K562 (cell line): ENCODE measurements around the gene KRT24. TPM values are rescaled to one million over a fixed set of nuclear protein-coding genes. Genes with fewer than 3 reads are reported as not detected.

Experiments used
- ATAC-seq: fragments of 200-7000 bp; cut with Tn5 transposase; 3 replicates; pipeline ENCODE4 v1.9.1; 2020; ENCODE audit warnings: moderate library complexity
- BruUV-seq: library from RNA; stranded (reverse); fragments of 400-500 nt; replicated peaks from 2 replicates; lab custom pipeline; 2021; lab: Mats Ljungman, UMichigan
- CTCF ChIA-PET: fragments of 300-600 bp; formaldehyde crosslinking; extraction: SDS; loops from one replicate; lab custom pipeline; 2021; ENCODE audit warnings: low intra/inter-chr PET ratio; lab: Yijun Ruan, JAX
- POLR2A ChIA-PET: fragments of 300-600, 350-650 bp; sonication (Branson Sonifier 250); formaldehyde crosslinking; extraction: SDS; loops from one replicate; lab custom pipeline; 2021; ENCODE audit warnings: antibody characterized with exemption, inconsistent platforms; lab: Yijun Ruan, JAX
- DNase-seq, 4 experiments: peaks; one replicate each; pipeline versions ENCODE4 v3.0.0 to v3.0.0-alpha.2; 2011 to 2018; ENCODE audit warnings: low spot score in 3 of 4, mixed read lengths in 3 of 4; ENCODE audit errors: extremely low read depth in 1 of 4
- FAIRE-seq: peaks from 2 replicates; lab custom pipeline; 2011; peaks lifted over from hg19 to GRCh38; lab: Jason Lieb, UNC
- H2AFZ ChIP-seq: 2 replicates; pipeline ENCODE4 v1.6.0; 2011; ENCODE audit warnings: low read depth, low read length, control low read depth, inconsistent platforms
- H3K27ac ChIP-seq: fragments of 200-600 bp; 3 replicates; pipeline ENCODE4 v1.8.0; 2011; ENCODE audit warnings: low read depth, mild to moderate bottlenecking, control low read depth, inconsistent platforms, low read length, moderate library complexity, mixed read lengths; ENCODE audit errors: extremely low read depth
- H3K27me3 ChIP-seq, 2 experiments: fragments of 300-600 bp in 1 of 2; 2 replicates in 1 of 2; 3 replicates in 1 of 2; pipeline versions ENCODE4 v1.6.0 to v1.8.0; 2011; ENCODE audit warnings: inconsistent platforms in 2 of 2, low read length in 2 of 2, mild to moderate bottlenecking in 1 of 2, mixed read lengths in 1 of 2, moderate library complexity in 1 of 2; ENCODE audit not compliant: control insufficient read depth in 2 of 2, insufficient read depth in 2 of 2
- H3K36me3 ChIP-seq: fragments of 300-600 bp; 3 replicates; pipeline ENCODE4 v1.8.0; 2011; ENCODE audit warnings: mild to moderate bottlenecking, low read length, inconsistent platforms; ENCODE audit not compliant: control insufficient read depth, insufficient read depth
- H3K4me1 ChIP-seq, 2 experiments: fragments of 200-600 bp in 1 of 2; replicated peaks in 1 of 2; 2 replicates in 1 of 2; 3 replicates in 1 of 2; pipeline versions ENCODE4 v1.5.1 to v1.8.0; 2011; ENCODE audit warnings: inconsistent platforms in 2 of 2, low read length in 2 of 2, mild to moderate bottlenecking in 1 of 2, mixed read lengths in 1 of 2, moderate library complexity in 1 of 2; ENCODE audit not compliant: control insufficient read depth in 2 of 2, insufficient read depth in 2 of 2
- H3K4me2 ChIP-seq: 2 replicates; pipeline ENCODE4 v1.6.1; 2011; ENCODE audit warnings: low read length, control low read depth, inconsistent platforms, mixed read lengths; ENCODE audit not compliant: insufficient read depth
- H3K4me3 ChIP-seq: fragments of 200-600 bp; sonication (generic), shearing (Covaris generic); 2 replicates; pipeline ENCODE4 v1.5.1; 2016; ENCODE audit warnings: control low read depth, inconsistent platforms
- H3K79me2 ChIP-seq: fragments of 200-600 bp; 3 replicates; pipeline ENCODE4 v1.8.0; 2011; ENCODE audit warnings: low read length, inconsistent platforms; ENCODE audit not compliant: control insufficient read depth, insufficient read depth
- H3K9ac ChIP-seq, 2 experiments: 2 replicates each; pipeline versions ENCODE4 v1.6.0 to v1.6.1; 2011; ENCODE audit warnings: low read depth in 2 of 2, low read length in 2 of 2, control low read depth in 1 of 2, inconsistent platforms in 1 of 2, mild to moderate bottlenecking in 1 of 2, mixed read lengths in 1 of 2; ENCODE audit not compliant: insufficient read depth in 1 of 2
- H3K9me1 ChIP-seq: one replicate; pipeline ENCODE4 v1.6.0; 2011; ENCODE audit warnings: inconsistent platforms, mild to moderate bottlenecking, low read length, moderate library complexity; ENCODE audit not compliant: control insufficient read depth, insufficient read depth
- H3K9me3 ChIP-seq: replicated peaks from 2 replicates; pipeline ENCODE4 v1.5.1; 2011; ENCODE audit warnings: low read depth, low read length, inconsistent platforms; ENCODE audit not compliant: control insufficient read depth, insufficient read depth
- H4K20me1 ChIP-seq: replicated peaks from 2 replicates; pipeline ENCODE4 v1.6.1; 2011; ENCODE audit warnings: low read length, inconsistent platforms, mixed read lengths; ENCODE audit not compliant: control insufficient read depth, insufficient read depth
- CCNT2 ChIP-seq: IDR thresholded peaks from 2 replicates; pipeline ENCODE4 v1.6.1; 2011; ENCODE audit warnings: borderline replicate concordance, low read depth, mild to moderate bottlenecking, moderate library complexity, mixed read lengths, low read length; ENCODE audit not compliant: insufficient read length; ENCODE audit errors: extremely low read depth
- FOXA1 ChIP-seq: fragments of 450-650 bp; IDR thresholded peaks from 2 replicates; pipeline ENCODE4 v1.6.1; 2016; ENCODE audit warnings: mild to moderate bottlenecking, borderline replicate concordance
- MLLT1 ChIP-seq, 2 experiments: fragments of 450-650 bp; IDR thresholded peaks; 2 replicates each; pipeline ENCODE4 v1.6.1; 2016
- NFE2 ChIP-seq: IDR thresholded peaks from 2 replicates; pipeline ENCODE4 v1.6.1; 2014; ENCODE audit warnings: antibody characterized with exemption, low read depth
- SNAPC5 ChIP-seq: fragments of 250-450 bp; sonication (Bioruptor Pico); IDR thresholded peaks from 2 replicates; pipeline ENCODE4 v1.8.0; 2021; ENCODE audit warnings: moderate library complexity, mild to moderate bottlenecking, inconsistent platforms
- ZBED1 ChIP-seq: IDR thresholded peaks from 2 replicates; pipeline ENCODE4 v1.6.1; 2014
- ZNF436 ChIP-seq: fragments of 250-450, 450-650 bp; sonication (Bioruptor Pico); formaldehyde crosslinking; IDR thresholded peaks from 2 replicates; pipeline ENCODE4 v1.7.0; 2020; ENCODE audit warnings: mild to moderate bottlenecking
- ZNF551 ChIP-seq: fragments of 250-450 bp; sonication (Bioruptor Pico); IDR thresholded peaks from 2 replicates; pipeline ENCODE4 v1.5.0; 2021; ENCODE audit warnings: mild to moderate bottlenecking, moderate library complexity
- ZNF75A ChIP-seq: fragments of 450-650 bp; formaldehyde crosslinking; IDR thresholded peaks from 2 replicates; pipeline ENCODE4 v1.4.0; 2020; ENCODE audit warnings: mild to moderate bottlenecking
- WGBS: fragments of 100-300 bp; shearing (Covaris generic); methylation state at CpG from one replicate; pipeline ENCODE4 v1.1.6; 2016; ENCODE audit warnings: low coverage, mixed read lengths; ENCODE audit not compliant: insufficient coverage; ENCODE audit errors: missing lambda C conversion rate; 5-methylcytosine and 5-hydroxymethylcytosine counted together
- in situ Hi-C: fragments of 300-500 bp; cut with MboI; formaldehyde crosslinking; loops from 4 replicates; pipeline ENCODE4 v1.15.0; 2018; ENCODE audit warnings: inconsistent platforms, mixed read lengths
- intact Hi-C: fragments of 100-400 bp; cut with micrococcal nuclease; formaldehyde crosslinking; loops from 2 replicates; pipeline ENCODE4 v1.14.2; 2022
- polyA plus RNA-seq, 8 experiments: library from polyadenylated mRNA; depleted of rRNA in 4 of 8; stranded (reverse) in 5 of 8; unstranded in 3 of 8; fragments of >200 nt; fragmentation: Nextera tagmentation in 2 of 8; fragmentation: Illumina TruSeq in 1 of 8; extraction: Ambion mirVana in 2 of 8; extraction: Trizol in 1 of 8; gene quantifications; 2 replicates each; pipeline versions ENCODE4 v1.2.1 to v1.2.3, GENCODE V29; 2011 to 2014; ENCODE audit warnings: inconsistent platforms in 1 of 8, missing spikeins in 1 of 8
- total RNA-seq, 7 experiments: library from RNA; depleted of rRNA in 6 of 7; stranded (reverse); fragments of >200 nt in 6 of 7; fragmentation: Illumina TruSeq in 2 of 7; extraction: Trizol in 2 of 7; gene quantifications; 2 replicates each; pipeline versions ENCODE4 v1.2.1 to v1.2.3, GENCODE V29; 2011 to 2021; ENCODE audit warnings: low replicate concordance in 1 of 7

Gene KRT24
- total and polyA plus RNA-seq, 9 of the 15 experiments (the other 6 are each of a cell fraction or from before 2014, with no cell fraction given) = not detected

- Histone ChIP-seq H3K9ac (no peak overlapping the region), H3K79me2 (no peaks in the 10 kb centered on the region), H3K36me3 (no peaks in the 10 kb centered on the region), H3K4me1 (no peaks in the 10 kb centered on the region), H2AFZ (no peak overlapping the region), H3K4me2 (no peak overlapping the region), H3K9me1 (no peaks in the 10 kb centered on the region), H3K9me3 (no peaks in the 10 kb centered on the region), H4K20me1 (no peaks in the 10 kb centered on the region), H3K27me3 (peaks cover 0 to 2% of the 10 kb centered on the region in 2 experiments; a peak in 1 of 5 replicates), H3K4me3 (no peak overlapping the region), H3K27ac (no peak overlapping the region)
- DNase-seq (no peak), FAIRE-seq (no peak), ATAC-seq (no peak)
- intact Hi-C loops = no loop called here
- TF ChIP-seq NFE2 (0 out of 2 replicates have a peak, but pooled peaks have one; percentile 27), ZNF551 (CRISPR knock-in tag) (no peak)
- in situ Hi-C loops = no loop called here
- BruUV-seq = no TSS peak
- 0% methylated on average over 1 of the region's 1 CpG for WGBS
- ChIA-PET POLR2A (no interaction called here), CTCF (no interaction called here)
Measured at GRCh38 chr17:40724656-40725055, 21.1 kb upstream of the KRT24 start.

GRCh38 chr17:40722241-40722640, 18.7 kb upstream of the KRT24 start:
- FAIRE-seq = no peak
- Histone ChIP-seq H3K79me2 (no peaks in the 10 kb centered on the region), H3K4me3 (no peak overlapping the region), H3K4me1 (no peaks in the 10 kb centered on the region), H3K9ac (no peak overlapping the region), H4K20me1 (no peaks in the 10 kb centered on the region), H3K9me3 (no peaks in the 10 kb centered on the region), H3K27ac (no peak overlapping the region), H3K27me3 (peaks cover 0 to 10% of the 10 kb centered on the region in 2 experiments; a peak in 3 of 5 replicates), H3K9me1 (no peaks in the 10 kb centered on the region), H3K4me2 (no peak overlapping the region), H3K36me3 (no peaks in the 10 kb centered on the region), H2AFZ (no peak overlapping the region)
- POLR2A ChIA-PET = interaction anchor here (1.3 kb wide), 1 partner anchor 26 kb away, joined by 5 read pairs; no protein-coding TSS in a partner anchor
- WGBS = 0% methylated on average over 1 of the region's 1 CpG
- TF ChIP-seq ZNF75A (CRISPR knock-in tag) (no peak), FOXA1 (no peak), ZBED1 (no peak), MLLT1 (IDR thresholded peaks at IDR 0.05) (no peak), CCNT2 (no peak), ZNF436 (CRISPR knock-in tag) (no peak), SNAPC5 (CRISPR knock-in tag) (no peak)
- in situ Hi-C loops (no loop called here), intact Hi-C loops (no loop called here)
- no peak for ATAC-seq
- no TSS peak for BruUV-seq
- CTCF ChIA-PET = no interaction called here
- no peak for DNase-seq
